Measurements from ENCODE around the gene LRP1B.
"Not testable (repeated sequence)": the region's sequence is repeated elsewhere in the genome, so short reads cannot be mapped to it uniquely, and the experiment has no call there.

LRP1B gene

DNA sequence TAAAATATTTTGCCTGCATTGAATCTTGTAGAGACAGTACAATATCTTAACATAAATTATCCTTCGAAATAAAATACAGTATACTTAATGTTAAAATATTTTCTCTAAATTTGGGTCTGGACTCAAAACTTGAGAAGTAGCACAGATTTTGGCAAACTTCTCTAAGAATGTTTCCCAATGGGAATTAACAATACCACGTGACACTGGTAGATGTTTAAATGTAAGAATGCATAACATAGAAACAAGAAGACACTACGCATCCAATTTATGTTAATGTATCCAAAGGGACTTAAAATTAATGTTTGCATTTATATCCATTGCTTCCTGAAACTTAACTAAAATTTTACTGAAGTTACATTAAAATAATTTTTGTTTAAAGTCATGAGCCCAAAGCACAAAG, 1460.9 kb downstream of the LRP1B start:
- H3K4me3 ChIP-seq (ENCODE audit: low read length): no peak overlapping the region
- no peak for TF ChIP-seq ZNF274 (IDR thresholded peaks at IDR 0.05; ENCODE audit: low read depth, low read length)

DNA sequence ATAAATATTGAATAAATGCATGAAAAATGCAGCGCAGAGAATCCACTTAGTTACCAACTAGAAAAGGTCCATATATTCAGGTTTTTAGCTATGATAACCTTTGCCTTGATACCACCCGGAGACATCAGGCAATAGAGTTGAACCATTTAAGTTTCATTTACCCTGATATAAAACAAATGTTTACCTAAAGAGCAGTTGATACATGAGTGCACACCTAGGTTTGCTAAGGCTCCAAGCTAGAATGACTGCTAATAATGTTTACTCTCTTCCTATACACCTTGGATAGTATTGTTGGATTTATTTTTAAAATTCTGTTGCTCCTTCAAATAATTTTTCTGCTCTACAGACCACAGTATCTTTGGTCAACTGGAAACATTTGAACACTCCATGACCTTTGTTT, 1463.6 kb downstream of the LRP1B start:
- no peak overlapping the region for H3K4me3 ChIP-seq (ENCODE audit: low read length)

DNA sequence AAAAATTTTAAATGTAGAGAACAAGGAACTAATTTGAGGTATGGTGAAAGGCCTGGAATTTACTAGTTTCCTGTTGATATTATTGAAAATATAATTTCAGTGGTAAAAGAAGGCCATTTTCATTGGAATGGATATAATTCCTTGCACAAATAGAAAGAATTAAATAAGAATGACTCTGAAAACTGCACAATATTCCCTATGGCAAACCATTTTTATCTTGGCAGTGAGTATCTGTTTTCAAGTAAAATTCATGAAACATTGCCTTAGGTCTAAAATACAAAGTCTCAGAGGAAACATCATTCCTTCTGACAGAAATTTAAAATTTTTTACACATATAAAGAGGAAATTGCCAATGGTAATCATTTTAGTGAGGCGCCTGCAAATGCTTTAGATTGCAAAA, 1468.3 kb downstream of the LRP1B start:
- TF ChIP-seq ZNF274 (IDR thresholded peaks at IDR 0.05; ENCODE audit: low read depth, low read length): no peak
- H3K4me3 ChIP-seq (ENCODE audit: low read length): no peak overlapping the region

More for the DNA sequence above, 1463.6 kb downstream of the LRP1B start:
- no peak for TF ChIP-seq ZNF274 (IDR thresholded peaks at IDR 0.05; ENCODE audit: low read depth, low read length)

DNA sequence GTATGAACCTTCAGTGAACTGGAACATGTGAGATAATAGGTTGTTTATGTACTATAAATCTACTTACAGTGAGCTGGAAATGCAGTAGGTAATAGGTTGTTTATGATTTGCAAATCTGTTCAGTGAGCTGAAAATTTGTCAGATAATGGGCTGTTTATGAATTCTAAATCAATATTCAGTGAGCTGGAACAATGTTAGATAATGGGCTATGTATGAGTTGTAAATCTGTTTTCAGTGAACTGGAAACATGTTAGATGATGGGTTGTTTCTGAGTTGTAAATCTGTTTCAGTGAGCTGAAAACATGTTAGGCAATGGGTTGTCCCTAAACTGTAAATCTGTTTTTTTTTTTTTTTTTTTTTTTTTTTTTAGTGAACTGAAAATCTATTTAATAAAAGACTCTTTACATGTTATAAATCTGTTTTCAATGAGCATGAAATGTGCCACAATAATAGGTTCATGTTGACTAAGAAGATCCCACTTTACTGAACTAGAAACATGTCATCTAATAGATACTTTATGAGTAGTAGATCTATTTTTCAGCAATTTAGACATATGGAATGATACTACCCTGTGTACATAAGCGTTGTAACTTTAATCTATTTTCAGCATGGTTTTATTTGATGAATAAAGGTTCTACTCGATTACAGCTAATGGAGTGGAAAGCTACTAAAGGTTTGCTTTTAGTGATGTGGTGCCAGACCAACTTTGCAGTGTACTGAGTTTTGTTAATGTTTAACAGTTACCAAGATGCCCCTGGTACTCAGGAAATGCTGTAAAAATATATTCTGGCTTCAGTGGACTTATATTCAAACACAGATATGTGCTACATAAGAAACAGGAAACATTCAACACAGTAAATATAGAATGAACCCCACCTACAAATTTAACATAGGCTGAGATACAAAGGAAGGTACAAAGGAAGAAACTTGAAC, 1471.8 kb downstream of the LRP1B start:
- no peak overlapping the region for H3K4me3 ChIP-seq (ENCODE audit: low read length)
- no peak for TF ChIP-seq ZNF274 (IDR thresholded peaks at IDR 0.05; ENCODE audit: low read depth, low read length)

DNA sequence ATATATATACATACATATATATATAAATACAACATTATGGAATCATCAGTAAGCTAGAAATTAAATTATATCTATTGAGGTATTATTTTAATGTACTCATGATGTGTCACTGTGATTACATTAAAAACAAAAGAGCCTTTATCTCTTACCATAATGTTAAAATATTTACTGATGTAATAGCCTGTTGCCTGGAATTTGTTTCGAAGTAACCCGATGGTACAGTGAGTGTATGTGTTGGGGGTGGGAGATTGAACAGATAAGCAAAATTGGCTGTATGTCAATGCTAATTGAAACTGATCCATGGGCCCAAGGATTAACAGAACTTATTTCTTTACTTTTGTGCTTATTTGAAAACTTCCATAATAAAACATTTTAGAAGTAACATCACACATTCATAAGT, 1473.2 kb downstream of the LRP1B start:
- no peak overlapping the region for H3K4me3 ChIP-seq (ENCODE audit: low read length)
- TF ChIP-seq ZNF274 (IDR thresholded peaks at IDR 0.05; ENCODE audit: low read depth, low read length): no peak

DNA sequence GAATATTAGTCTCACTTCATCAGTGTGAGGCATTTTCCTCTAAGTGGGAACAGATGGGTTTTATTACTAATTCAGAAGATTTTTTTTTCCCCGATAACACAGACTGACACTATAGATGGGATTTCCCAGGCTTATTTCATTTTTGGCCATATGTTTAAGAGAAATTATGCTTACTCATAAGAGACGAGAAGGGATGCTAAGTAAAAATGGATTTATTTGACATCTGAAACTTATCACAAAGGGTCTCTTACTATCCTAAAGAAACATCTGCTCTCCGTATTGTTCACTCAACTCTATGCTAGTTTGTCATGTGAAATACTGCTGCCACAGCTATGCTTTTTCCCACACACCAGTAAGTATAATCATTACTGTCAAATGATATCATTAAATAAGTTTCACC, 1476.3 kb downstream of the LRP1B start:
- no peak overlapping the region for H3K4me3 ChIP-seq (ENCODE audit: low read length)
- TF ChIP-seq ZNF274 (IDR thresholded peaks at IDR 0.05; ENCODE audit: low read depth, low read length): no peak

DNA sequence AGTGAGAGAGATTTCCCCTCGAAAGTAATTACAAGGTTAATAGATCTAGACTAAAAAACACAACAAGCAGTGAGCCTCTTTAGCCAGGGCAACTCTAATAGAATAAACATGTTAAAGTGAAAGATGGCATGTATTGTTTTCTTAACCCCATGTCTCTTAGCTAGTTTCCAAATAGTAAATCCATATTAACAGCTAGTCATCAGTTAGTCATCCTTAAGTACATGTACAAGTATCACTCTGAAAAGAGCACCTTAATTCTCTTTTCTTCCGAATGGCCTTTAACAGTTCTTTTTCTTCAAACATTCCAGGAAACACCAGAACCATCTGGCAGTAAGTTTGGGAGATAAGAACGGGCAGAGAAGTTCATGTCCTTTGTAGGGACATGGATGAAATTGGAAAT, 1480.0 kb downstream of the LRP1B start:
- no peak for TF ChIP-seq ZNF274 (IDR thresholded peaks at IDR 0.05; ENCODE audit: low read depth, low read length)
- H3K4me3 ChIP-seq (ENCODE audit: low read length): no peak overlapping the region

DNA sequence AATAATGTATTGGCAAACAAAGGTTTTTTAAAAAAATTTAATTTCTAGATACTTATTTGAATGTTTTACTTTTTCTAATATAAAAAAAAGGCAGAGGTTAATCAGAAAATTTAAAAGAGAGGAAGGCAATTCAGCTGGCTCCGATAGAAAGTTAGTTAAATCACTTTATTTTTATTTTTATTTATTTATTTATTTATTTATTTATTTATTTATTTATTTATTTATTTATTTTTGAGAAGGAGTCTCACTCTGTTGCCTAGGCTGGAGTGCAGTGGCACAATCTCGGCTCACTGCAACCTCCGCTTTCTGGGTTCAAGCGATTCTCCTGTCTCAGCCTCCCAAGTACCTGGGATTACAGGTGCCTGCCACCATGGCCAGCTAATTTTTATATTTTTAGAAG, 1480.7 kb downstream of the LRP1B start:
- H3K4me3 ChIP-seq (ENCODE audit: low read length): not testable (repeated sequence)

DNA sequence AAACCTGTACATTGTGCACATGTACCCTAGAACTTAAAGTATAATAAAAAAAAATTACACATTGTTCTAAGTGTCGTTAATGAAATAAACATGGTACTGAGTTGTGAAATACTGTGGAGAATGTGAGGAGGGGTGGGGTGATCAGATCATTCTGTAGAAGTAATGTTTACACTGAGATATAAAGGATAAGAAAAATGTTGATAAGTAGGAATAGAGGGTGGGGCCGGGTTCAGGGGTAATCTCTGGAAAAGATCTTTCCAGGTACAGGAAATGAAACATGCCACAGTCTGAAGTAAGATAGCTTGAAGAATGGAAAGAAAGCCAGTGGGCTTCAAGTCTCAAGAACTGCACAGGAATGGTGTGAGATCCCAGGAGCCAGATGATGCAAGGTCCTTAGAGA, 1482.4 kb downstream of the LRP1B start:
- no peak for TF ChIP-seq ZNF274 (IDR thresholded peaks at IDR 0.05; ENCODE audit: low read depth, low read length)

DNA sequence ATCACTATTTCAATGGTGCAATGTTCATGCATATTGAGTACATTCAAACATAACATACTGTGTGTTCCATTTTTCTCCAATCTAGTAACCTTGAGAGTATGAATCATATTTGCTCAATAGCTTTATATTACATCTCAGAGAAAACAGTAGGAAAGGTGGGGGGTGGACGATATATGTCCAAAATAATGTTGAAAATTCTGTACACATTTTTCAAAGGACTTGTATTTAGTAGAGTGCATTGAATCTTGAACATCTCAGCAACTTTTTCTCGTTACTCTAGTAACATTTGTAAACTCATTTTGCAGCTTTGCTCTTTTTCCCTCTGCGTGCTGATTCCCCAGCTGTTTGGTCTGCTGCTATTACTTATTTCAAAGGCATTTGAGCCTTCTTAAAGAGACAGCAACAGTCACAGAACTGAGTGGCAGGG, 1487.0 kb downstream of the LRP1B start:
- no peak for TF ChIP-seq ZNF274 (IDR thresholded peaks at IDR 0.05; ENCODE audit: low read depth, low read length)
- no peak overlapping the region for H3K4me3 ChIP-seq (ENCODE audit: low read length)

More for the DNA sequence above, 1482.4 kb downstream of the LRP1B start:
- H3K4me3 ChIP-seq (ENCODE audit: low read length): no peak overlapping the region

DNA sequence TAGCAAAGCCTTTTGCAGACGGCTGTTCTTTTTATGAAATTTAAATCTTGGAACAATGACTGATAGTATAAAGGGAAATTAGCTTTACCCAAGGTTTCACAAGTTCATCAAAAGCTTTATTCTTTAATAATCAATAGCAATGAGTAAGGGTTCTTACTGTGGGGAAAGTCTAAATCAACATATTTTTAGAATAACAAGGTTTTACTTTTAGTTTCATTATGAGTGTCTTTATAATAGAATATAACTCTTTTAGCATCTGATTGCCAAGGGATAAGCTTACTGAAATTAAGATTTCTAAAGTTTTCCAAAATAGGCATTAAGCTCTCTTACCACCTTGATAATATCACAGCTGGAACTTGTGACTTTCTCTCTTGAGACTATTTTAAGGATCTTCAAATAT, 1489.7 kb downstream of the LRP1B start:
- H3K4me3 ChIP-seq (ENCODE audit: low read length): no peak overlapping the region
- TF ChIP-seq ZNF274 (IDR thresholded peaks at IDR 0.05; ENCODE audit: low read depth, low read length): no peak

DNA sequence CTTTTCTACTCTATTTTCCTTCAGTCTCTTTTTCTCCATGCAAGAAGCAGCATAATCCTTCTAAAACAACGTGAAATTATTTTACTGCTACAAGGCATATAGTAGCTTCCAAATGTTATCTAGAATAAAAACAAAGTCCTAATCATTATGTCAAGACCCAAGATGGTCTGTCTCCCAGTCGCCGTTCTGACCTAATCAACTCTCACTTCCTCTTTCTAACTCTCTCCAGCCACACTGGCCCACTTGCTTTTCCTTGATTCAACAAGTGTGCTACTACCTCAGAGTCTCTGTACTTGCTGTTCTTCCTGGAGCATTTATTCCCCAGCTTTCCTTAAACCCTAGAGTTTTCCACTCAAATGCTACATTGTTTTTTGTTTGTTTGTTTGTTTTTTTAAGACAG, 1491.2 kb downstream of the LRP1B start:
- no peak for TF ChIP-seq ZNF274 (IDR thresholded peaks at IDR 0.05; ENCODE audit: low read depth, low read length)
- H3K4me3 ChIP-seq (ENCODE audit: low read length): no peak overlapping the region

DNA sequence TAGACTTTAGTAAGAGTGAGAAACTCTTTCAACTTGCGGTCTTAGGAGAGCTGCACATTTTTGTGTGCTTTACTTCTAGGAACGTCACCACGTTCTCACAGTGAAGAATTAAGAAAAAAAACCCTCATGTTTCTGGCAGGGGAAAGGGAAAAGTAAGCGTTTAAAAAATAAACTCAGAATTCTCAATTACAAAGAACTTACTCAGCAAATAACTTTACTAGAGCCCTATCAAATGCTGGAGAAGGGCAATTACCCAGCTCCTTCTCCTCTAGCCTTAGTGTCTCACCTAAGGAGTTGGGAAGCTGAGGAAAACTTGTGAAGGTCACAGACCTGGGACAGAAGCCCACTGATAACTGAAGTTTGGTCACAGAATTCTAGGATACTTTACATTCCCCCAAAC, 1500.3 kb downstream of the LRP1B start:
- no peak for TF ChIP-seq ZNF274 (IDR thresholded peaks at IDR 0.05; ENCODE audit: low read depth, low read length)
- no peak overlapping the region for H3K4me3 ChIP-seq (ENCODE audit: low read length)

DNA sequence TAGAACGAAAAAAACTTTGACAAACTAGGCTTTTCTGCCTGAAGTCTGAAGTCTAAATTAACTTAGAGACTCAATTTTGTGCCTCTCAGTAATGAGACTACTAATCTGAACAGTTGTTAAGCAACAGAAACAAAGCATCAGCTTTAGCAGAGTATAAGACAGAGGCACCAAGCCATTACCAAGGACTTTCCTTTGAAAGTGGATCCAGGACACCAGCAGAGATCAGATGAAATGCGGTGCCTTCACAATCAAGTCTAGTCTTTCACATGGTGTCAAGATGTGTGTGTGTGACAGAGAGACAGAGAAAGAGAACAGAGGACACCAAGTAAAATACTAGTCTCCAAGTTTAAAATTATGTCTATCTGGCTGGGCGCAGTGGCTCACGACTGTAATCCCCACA, 1502.9 kb downstream of the LRP1B start:
- TF ChIP-seq ZNF274 (IDR thresholded peaks at IDR 0.05; ENCODE audit: low read depth, low read length): no peak
- H3K4me3 ChIP-seq (ENCODE audit: low read length): no peak overlapping the region

DNA sequence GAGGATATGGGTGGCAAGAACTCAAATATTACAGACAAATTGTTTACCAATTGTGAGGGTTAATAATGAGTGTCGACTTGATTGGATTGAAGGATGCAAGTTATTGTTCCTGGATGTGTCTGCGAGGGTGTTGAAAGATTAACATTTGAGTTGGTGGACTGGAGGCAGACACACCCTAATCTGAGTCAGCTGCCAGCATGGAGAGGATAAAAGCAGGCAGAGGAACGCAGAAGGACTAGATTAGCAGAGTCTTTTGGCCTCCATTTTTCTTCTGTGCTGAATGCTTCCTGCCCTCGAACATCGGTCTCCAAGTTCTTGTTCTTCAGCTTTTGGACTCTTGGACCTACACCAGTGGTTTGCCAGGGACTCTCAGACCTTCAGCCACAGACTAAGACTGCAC, 1503.7 kb downstream of the LRP1B start:
- no peak overlapping the region for H3K4me3 ChIP-seq (ENCODE audit: low read length)
- TF ChIP-seq ZNF274 (IDR thresholded peaks at IDR 0.05; ENCODE audit: low read depth, low read length): no peak

DNA sequence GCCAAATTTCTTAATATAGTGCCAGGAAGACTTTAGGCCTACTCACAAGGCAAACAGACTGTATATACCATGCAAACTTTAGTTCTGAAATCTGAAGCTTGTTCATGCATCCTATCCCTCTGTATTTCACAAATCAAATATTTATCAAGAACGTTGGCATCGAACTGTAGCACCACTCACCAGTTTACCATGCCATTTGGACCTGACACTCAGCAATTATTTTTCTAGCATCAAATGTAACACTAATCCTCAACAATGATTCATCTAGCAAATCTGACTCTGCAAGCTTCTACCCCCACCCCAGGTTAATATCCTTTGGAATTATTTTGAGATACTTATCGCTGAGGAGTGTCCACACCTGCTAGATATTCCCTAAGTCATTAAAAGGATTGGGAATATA, 1506.6 kb downstream of the LRP1B start:
- H3K4me3 ChIP-seq (ENCODE audit: low read length): no peak overlapping the region
- no peak for TF ChIP-seq ZNF274 (IDR thresholded peaks at IDR 0.05; ENCODE audit: low read depth, low read length)

All from GM08714 (cell line).